SK-N-SH (cell line): ENCODE data around the gene TNRC6C. TPM values are rescaled to one million over a fixed set of nuclear protein-coding genes. Genes with fewer than 3 reads are reported as not detected.

Source experiments
- ELF1 ChIP-seq: IDR thresholded peaks from 2 replicates; pipeline ENCODE4 v1.4.0; 2012
- EZH2phosphoT487 ChIP-seq: fragments of 200-600 bp; sonication (generic); IDR thresholded peaks from 2 replicates; pipeline ENCODE4 v1.6.1; 2017; ENCODE audit warnings: low read depth, mixed run types, mild to moderate bottlenecking, antibody characterized with exemption, moderate library complexity, borderline replicate concordance
- FOSL2 ChIP-seq: IDR thresholded peaks from 2 replicates; pipeline ENCODE4 v1.4.0; 2012; ENCODE audit warnings: low read depth, mild to moderate bottlenecking, moderate library complexity, borderline replicate concordance
- FOXM1 ChIP-seq: IDR thresholded peaks from 2 replicates; pipeline ENCODE4 v1.4.0; 2012; ENCODE audit warnings: low read depth, mild to moderate bottlenecking
- MEF2A ChIP-seq: IDR thresholded peaks from 2 replicates; pipeline ENCODE4 v1.4.0; 2012; ENCODE audit warnings: low read depth, borderline replicate concordance
- MXI1 ChIP-seq: IDR thresholded peaks from 2 replicates; pipeline ENCODE4 v1.6.1; 2012; ENCODE audit warnings: mild to moderate bottlenecking, low read depth, low read length, improper control_type of control experiment
- POLR2AphosphoS5 ChIP-seq: IDR thresholded peaks from 2 replicates; pipeline ENCODE4 v1.6.1; 2012; ENCODE audit warnings: low read depth, low read length
- RCOR1 ChIP-seq: fragments of 150-350 bp; IDR thresholded peaks from 2 replicates; pipeline ENCODE4 v1.6.1; 2017; ENCODE audit warnings: antibody characterized with exemption, low read length
- RFX5 ChIP-seq: IDR thresholded peaks from 2 replicates; pipeline ENCODE4 v1.6.1; 2012; ENCODE audit warnings: mild to moderate bottlenecking, improper control_type of control experiment, low read length
- RXRA ChIP-seq: IDR thresholded peaks from 2 replicates; pipeline ENCODE4 v1.4.0; 2012; ENCODE audit warnings: low read depth, mild to moderate bottlenecking, borderline replicate concordance
- TCF12 ChIP-seq: IDR thresholded peaks from 2 replicates; pipeline ENCODE4 v1.4.0; 2012
- TEAD4 ChIP-seq: IDR thresholded peaks from 2 replicates; pipeline ENCODE4 v1.4.0; 2012; ENCODE audit warnings: mild to moderate bottlenecking, borderline replicate concordance; ENCODE audit not compliant: insufficient read depth
- YY1 ChIP-seq: IDR thresholded peaks from 2 replicates; pipeline ENCODE4 v1.4.0; 2012; ENCODE audit warnings: low read depth, mild to moderate bottlenecking
- polyA plus RNA-seq, 3 experiments: library from polyadenylated mRNA; depleted of rRNA; stranded (reverse); fragments of >200 nt; gene quantifications; 2 replicates each; pipeline ENCODE4 v1.2.3, GENCODE V29; 2012
- TF ChIP-seq, protein P1 (sequence below): IDR thresholded peaks from 2 replicates; pipeline ENCODE4 v1.4.0; 2012; ENCODE audit warnings: low read depth
- TF ChIP-seq, protein P2 (sequence below): IDR thresholded peaks from 2 replicates; pipeline ENCODE4 v1.4.0; 2012; ENCODE audit warnings: low read depth, borderline replicate concordance
- TF ChIP-seq, protein P3 (sequence below): IDR thresholded peaks from 2 replicates; pipeline ENCODE4 v1.6.1; 2012; ENCODE audit warnings: mild to moderate bottlenecking, low read depth, low read length, moderate library complexity
- TF ChIP-seq, protein P4 (sequence below): IDR thresholded peaks from 2 replicates; pipeline ENCODE4; 2012
- TF ChIP-seq, protein P5 (sequence below): fragments of 200-600 bp; sonication (generic); IDR thresholded peaks from 2 replicates; pipeline ENCODE4 v1.6.1; 2017; ENCODE audit warnings: antibody characterized with exemption, mild to moderate bottlenecking, moderate library complexity

The TNRC6C gene
- polyA plus RNA-seq, 1 of the 3 experiments (the other 2 are of a cell fraction), result 2.2 TPM

DNA sequence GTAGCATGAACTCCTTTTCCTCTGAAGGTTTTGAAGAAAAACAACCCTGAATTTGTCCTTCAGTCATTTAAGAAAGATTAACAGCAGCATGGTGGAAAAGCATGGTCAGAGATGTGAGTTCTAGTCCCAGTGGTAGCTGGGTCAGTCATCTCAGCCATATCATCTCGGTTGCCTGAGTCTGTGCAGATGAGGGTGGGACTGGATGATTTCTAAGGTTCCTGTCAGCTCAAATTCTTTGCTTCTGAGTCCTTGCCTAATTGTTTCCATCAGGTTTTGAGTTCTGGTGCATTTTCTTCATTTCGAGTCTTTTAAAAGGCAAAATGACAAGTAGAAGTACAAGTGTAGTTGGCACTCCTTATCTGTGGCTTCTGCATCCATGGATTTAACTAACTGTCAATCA is 63.9 kb downstream of the TNRC6C start (continued):
- TF ChIP-seq POLR2AphosphoS5 (peak; percentile 58; the same call in 1 of the 2 replicates), EZH2phosphoT487 (no peak), FOXM1 (no peak), YY1 (no peak), MXI1 (no peak), RFX5 (no peak), RCOR1 (no peak), TCF12 (peak; percentile 93), MEF2A (no peak), ELF1 (no peak), TEAD4 (no peak), RXRA (no peak), FOSL2 (peak; percentile 39; the same call in 1 of the 2 replicates)
- TF ChIP-seq, protein P1, sequence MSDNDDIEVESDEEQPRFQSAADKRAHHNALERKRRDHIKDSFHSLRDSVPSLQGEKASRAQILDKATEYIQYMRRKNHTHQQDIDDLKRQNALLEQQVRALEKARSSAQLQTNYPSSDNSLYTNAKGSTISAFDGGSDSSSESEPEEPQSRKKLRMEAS, result no peak
- TF ChIP-seq, protein P2, sequence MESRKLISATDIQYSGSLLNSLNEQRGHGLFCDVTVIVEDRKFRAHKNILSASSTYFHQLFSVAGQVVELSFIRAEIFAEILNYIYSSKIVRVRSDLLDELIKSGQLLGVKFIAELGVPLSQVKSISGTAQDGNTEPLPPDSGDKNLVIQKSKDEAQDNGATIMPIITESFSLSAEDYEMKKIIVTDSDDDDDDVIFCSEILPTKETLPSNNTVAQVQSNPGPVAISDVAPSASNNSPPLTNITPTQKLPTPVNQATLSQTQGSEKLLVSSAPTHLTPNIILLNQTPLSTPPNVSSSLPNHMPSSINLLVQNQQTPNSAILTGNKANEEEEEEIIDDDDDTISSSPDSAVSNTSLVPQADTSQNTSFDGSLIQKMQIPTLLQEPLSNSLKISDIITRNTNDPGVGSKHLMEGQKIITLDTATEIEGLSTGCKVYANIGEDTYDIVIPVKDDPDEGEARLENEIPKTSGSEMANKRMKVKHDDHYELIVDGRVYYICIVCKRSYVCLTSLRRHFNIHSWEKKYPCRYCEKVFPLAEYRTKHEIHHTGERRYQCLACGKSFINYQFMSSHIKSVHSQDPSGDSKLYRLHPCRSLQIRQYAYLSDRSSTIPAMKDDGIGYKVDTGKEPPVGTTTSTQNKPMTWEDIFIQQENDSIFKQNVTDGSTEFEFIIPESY, result no peak
- TF ChIP-seq, protein P3, sequence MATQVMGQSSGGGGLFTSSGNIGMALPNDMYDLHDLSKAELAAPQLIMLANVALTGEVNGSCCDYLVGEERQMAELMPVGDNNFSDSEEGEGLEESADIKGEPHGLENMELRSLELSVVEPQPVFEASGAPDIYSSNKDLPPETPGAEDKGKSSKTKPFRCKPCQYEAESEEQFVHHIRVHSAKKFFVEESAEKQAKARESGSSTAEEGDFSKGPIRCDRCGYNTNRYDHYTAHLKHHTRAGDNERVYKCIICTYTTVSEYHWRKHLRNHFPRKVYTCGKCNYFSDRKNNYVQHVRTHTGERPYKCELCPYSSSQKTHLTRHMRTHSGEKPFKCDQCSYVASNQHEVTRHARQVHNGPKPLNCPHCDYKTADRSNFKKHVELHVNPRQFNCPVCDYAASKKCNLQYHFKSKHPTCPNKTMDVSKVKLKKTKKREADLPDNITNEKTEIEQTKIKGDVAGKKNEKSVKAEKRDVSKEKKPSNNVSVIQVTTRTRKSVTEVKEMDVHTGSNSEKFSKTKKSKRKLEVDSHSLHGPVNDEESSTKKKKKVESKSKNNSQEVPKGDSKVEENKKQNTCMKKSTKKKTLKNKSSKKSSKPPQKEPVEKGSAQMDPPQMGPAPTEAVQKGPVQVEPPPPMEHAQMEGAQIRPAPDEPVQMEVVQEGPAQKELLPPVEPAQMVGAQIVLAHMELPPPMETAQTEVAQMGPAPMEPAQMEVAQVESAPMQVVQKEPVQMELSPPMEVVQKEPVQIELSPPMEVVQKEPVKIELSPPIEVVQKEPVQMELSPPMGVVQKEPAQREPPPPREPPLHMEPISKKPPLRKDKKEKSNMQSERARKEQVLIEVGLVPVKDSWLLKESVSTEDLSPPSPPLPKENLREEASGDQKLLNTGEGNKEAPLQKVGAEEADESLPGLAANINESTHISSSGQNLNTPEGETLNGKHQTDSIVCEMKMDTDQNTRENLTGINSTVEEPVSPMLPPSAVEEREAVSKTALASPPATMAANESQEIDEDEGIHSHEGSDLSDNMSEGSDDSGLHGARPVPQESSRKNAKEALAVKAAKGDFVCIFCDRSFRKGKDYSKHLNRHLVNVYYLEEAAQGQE, result no peak
- TF ChIP-seq, protein P4, sequence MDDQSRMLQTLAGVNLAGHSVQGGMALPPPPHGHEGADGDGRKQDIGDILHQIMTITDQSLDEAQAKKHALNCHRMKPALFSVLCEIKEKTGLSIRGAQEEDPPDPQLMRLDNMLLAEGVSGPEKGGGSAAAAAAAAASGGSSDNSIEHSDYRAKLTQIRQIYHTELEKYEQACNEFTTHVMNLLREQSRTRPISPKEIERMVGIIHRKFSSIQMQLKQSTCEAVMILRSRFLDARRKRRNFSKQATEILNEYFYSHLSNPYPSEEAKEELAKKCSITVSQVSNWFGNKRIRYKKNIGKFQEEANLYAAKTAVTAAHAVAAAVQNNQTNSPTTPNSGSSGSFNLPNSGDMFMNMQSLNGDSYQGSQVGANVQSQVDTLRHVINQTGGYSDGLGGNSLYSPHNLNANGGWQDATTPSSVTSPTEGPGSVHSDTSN, result peak; percentile 79
- TF ChIP-seq, protein P5, sequence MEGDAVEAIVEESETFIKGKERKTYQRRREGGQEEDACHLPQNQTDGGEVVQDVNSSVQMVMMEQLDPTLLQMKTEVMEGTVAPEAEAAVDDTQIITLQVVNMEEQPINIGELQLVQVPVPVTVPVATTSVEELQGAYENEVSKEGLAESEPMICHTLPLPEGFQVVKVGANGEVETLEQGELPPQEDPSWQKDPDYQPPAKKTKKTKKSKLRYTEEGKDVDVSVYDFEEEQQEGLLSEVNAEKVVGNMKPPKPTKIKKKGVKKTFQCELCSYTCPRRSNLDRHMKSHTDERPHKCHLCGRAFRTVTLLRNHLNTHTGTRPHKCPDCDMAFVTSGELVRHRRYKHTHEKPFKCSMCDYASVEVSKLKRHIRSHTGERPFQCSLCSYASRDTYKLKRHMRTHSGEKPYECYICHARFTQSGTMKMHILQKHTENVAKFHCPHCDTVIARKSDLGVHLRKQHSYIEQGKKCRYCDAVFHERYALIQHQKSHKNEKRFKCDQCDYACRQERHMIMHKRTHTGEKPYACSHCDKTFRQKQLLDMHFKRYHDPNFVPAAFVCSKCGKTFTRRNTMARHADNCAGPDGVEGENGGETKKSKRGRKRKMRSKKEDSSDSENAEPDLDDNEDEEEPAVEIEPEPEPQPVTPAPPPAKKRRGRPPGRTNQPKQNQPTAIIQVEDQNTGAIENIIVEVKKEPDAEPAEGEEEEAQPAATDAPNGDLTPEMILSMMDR, result no peak
